Activated CD4-positive, CD25-positive, alpha-beta regulatory T cell treated with anti-CD3 and anti-CD28 coated beads, Interleukin-2, amount 50 U/mL, for 24 hours (primary cell): ENCODE results near the gene TSEN2.

Source experiments
- ATAC-seq, 2 donors: fragments of 150-1000 bp; cut with Tn5 transposase; one replicate each; pipeline ENCODE4 v1.10.0; 2021; ENCODE audit warnings: mild to moderate bottlenecking in 1 of 2, moderate library complexity in 1 of 2

The TSEN2 gene

GRCh38 chr3:12557473-12558100 lies 73.3 kb downstream of the TSEN2 start:
- no peak for ATAC-seq

- ATAC-seq = no peak
Observed at GRCh38 chr3:12558706-12559105, 74.4 kb downstream of the TSEN2 start.

GRCh38 chr3:12559520-12559919 lies 75.2 kb downstream of the TSEN2 start:
- no peak for ATAC-seq

GRCh38 chr3:12560505-12561190 lies 76.4 kb downstream of the TSEN2 start:
- ATAC-seq = peak; percentile 48 to 65

GRCh38 chr3:12561397-12561796 lies 77.1 kb downstream of the TSEN2 start:
- ATAC-seq = no peak

GRCh38 chr3:12562451-12562850 lies 78.2 kb downstream of the TSEN2 start:
- no peak for ATAC-seq

GRCh38 chr3:12566976-12567375 lies 82.7 kb downstream of the TSEN2 start:
- ATAC-seq = no peak

- no peak for ATAC-seq
Observed at GRCh38 chr3:12568747-12569146, 84.5 kb downstream of the TSEN2 start.

- no peak for ATAC-seq
Observed at GRCh38 chr3:12569836-12570235, 85.6 kb downstream of the TSEN2 start.

- no peak for ATAC-seq
Observed at GRCh38 chr3:12571986-12572385, 87.7 kb downstream of the TSEN2 start.

GRCh38 chr3:12574131-12574530 lies 89.9 kb downstream of the TSEN2 start:
- no peak for ATAC-seq

GRCh38 chr3:12574661-12575060 lies 90.4 kb downstream of the TSEN2 start:
- ATAC-seq = no peak

GRCh38 chr3:12577379-12577778 lies 93.1 kb downstream of the TSEN2 start:
- no peak for ATAC-seq

- no peak for ATAC-seq
Observed at GRCh38 chr3:12578742-12579141, 94.5 kb downstream of the TSEN2 start.

GRCh38 chr3:12579456-12579855 lies 95.2 kb downstream of the TSEN2 start:
- no peak for ATAC-seq

GRCh38 chr3:12579905-12580304 lies 95.6 kb downstream of the TSEN2 start:
- no peak for ATAC-seq

- no peak for ATAC-seq
Observed at GRCh38 chr3:12582730-12583129, 98.5 kb downstream of the TSEN2 start.
